ENCODE data around the gene HOXD1. TPM values are rescaled to one million over a fixed set of nuclear protein-coding genes. Genes with fewer than 3 reads are reported as not detected.
A peak's percentile ranks its signal among the peaks of the same experiment; 100 is the strongest.

Gene HOXD1
- polyA plus RNA-seq, 10 donors = 1.1 to 3.2 (median 1.6) TPM

DNA sequence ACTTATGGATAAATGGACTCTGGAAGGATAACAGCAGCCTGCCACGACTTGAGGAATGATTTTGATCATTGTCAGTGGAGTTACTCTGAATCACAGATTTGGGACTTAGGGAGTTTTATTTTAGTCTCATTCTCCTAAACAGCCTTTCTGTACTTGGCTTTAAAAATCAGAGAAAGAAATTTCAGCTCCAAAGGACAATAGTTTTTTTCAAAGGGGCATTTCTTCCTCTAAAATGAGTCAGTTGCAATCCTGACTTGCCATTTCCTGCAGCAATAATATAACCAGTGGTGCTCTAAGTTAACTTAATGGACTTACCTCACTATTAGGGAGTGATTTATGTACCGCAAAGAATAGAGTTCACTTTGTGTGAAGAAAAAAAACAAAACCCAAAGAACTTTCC lies 45.7 kb downstream of the HOXD1 start:
- peak in 1 of 3 donors; percentile 59 for DNase-seq

DNA sequence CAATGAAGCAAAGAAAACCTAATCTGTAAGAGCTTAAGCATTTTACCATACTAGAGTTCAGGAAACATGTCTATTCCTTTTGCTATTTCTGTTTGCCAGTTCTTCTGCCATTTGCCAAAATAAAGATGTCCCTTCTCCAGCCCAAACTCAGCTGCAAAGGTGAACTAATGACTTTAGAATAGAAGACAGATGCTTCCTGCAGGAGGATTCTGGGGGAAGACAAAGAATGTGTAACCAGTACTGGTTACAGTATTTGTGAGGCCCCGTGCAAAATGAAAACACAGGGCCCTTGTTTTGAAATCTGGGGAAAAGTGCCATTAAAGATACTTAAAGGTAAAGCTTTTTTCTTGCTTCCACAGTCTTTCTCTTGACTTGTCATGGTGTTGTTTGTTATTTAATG lies 46.5 kb downstream of the HOXD1 start:
- peak in 2 of 3 donors; percentile 30 to 52 for DNase-seq

- DNase-seq = no peak
Observed at GRCh38 chr2:176237456-176237855, 49.0 kb downstream of the HOXD1 start.

GRCh38 chr2:176239031-176239430 lies 50.6 kb downstream of the HOXD1 start:
- DNase-seq = peak in 2 of 3 donors; percentile 28 to 47

DNA sequence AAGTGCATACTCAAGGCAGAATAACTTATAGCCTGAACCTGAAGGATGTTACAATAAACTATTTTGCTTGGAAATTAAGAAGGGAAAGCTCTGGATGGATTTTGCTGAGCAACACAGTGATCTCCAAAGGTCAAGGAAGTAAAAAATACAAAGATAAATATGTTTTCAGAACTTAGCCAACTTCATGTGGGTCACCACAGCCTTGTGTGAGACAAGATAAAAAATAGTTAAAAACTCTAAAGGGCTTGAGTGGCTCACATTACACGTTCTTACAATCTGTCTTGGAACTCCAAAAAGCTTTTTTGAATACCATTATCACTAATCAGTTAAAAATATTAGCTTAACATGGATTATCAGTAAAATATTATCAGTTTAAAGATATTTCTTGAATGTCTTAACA lies 51.8 kb downstream of the HOXD1 start:
- DNase-seq = no peak

Other genes with a start within 250 kb of the HOXD1 start
- 10 to 100 TPM; 24.3 to 55.3 (median 34.5) TPM for gene LNPK, start 186.4 kb upstream of the HOXD1 start, polyA plus RNA-seq (ENCODE audit: insufficient read length in 10 of 10)
- under 1 TPM in 2 of 10 donors, not detected in 8; 0.04 TPM for gene EVX2, start 104.7 kb upstream of the HOXD1 start, polyA plus RNA-seq (ENCODE audit: insufficient read length in 10 of 10)
- gene HOXD13, start 95.9 kb upstream of the HOXD1 start, polyA plus RNA-seq (ENCODE audit: insufficient read length in 10 of 10) = under 1 TPM in 1 of 10 donors, not detected in 9; 0.11 TPM
- gene HOXD12, start 88.9 kb upstream of the HOXD1 start, polyA plus RNA-seq (ENCODE audit: insufficient read length in 10 of 10) = not detected
- gene HOXD11, start 81.4 kb upstream of the HOXD1 start, polyA plus RNA-seq (ENCODE audit: insufficient read length in 10 of 10) = not detected
- gene HOXD10, start 71.9 kb upstream of the HOXD1 start, polyA plus RNA-seq (ENCODE audit: insufficient read length in 10 of 10) = under 1 TPM; 0.15 to 0.78 (median 0.28) TPM
- gene HOXD9, start 65.9 kb upstream of the HOXD1 start, polyA plus RNA-seq (ENCODE audit: insufficient read length in 10 of 10) = 10 to 100 TPM in 1 of 10 donors, 1 to 10 TPM in 9; 4.8 to 11.5 (median 5.7) TPM
- gene HOXD8, start 59.0 kb upstream of the HOXD1 start, polyA plus RNA-seq (ENCODE audit: insufficient read length in 10 of 10) = 10 to 100 TPM; 30.6 to 43.1 (median 40.2) TPM
- gene HOXD4, start 37.1 kb upstream of the HOXD1 start, polyA plus RNA-seq (ENCODE audit: insufficient read length in 10 of 10) = 10 to 100 TPM in 2 of 10 donors, 1 to 10 TPM in 8; 3.8 to 11.3 (median 7.3) TPM
- 1 to 10 TPM; 2.2 to 5.9 (median 3.2) TPM for gene HOXD3, start 31.4 kb upstream of the HOXD1 start, polyA plus RNA-seq (ENCODE audit: insufficient read length in 10 of 10)
- gene MTX2, start 80.8 kb downstream of the HOXD1 start, polyA plus RNA-seq (ENCODE audit: insufficient read length in 10 of 10) = 10 to 100 TPM; 49.0 to 65.2 (median 53.2) TPM